DMS114 treated with DMSO at 0.1 percent for 48 hours (cell line): Measurements from ENCODE around the gene TRPM2.
"Not testable (repeated sequence)": the region's sequence is repeated elsewhere in the genome, so short reads cannot be mapped to it uniquely, and the experiment has no call there.

ENCODE experiments used
- DNase-seq: peaks from one replicate; lab custom pipeline; 2025; ENCODE audit not compliant: unreplicated experiment; lab: John Stamatoyannopoulos, UW

TRPM2 gene

GRCh38 chr21:44391345-44392091 lies 38.1 kb downstream of the TRPM2 start:
- DNase-seq = no peak

GRCh38 chr21:44392185-44392584 lies 38.8 kb downstream of the TRPM2 start:
- DNase-seq = no peak

DNA sequence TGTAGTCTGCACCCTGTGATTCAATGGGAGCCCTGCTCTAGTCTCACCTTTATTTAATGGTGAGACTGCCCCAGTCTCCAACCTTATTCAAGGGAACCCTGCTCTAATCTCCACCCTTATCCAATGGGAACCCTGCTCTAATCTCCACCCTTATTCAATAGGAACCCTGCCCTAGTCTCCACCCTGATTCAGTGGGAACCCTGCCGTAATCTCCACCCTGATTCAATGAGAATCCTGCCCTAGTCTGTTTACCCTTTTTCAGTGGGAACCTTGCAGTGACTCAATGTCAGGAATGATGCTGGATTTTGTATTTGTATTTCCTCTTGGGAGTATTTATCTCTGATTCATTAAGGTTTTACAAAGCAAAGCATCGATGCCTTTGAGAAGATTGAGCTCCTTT lies 39.5 kb downstream of the TRPM2 start:
- no peak for DNase-seq

GRCh38 chr21:44394733-44395132 lies 41.3 kb downstream of the TRPM2 start:
- no peak for DNase-seq

GRCh38 chr21:44395260-44395659 lies 41.8 kb downstream of the TRPM2 start:
- no peak for DNase-seq

DNA sequence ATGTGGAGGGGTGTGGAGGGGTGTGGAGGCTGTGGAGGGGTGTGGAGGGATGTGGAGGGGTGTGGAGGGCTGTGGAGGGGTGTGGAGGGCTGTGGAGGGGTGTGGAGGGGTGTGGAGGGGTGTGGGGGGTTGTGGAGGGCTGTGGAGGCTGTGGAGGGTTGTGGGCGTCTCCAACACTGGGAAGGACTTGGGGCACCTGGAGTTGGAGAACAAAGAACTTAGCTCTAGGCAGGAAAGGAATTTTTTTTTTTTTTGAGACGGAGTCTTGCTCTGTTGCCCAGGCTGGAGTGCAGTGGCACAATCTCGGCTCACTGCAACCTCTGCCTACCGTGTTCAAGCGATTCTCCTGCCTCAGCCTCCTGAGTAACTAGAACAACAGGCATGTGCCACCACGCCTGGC lies 43.4 kb downstream of the TRPM2 start:
- DNase-seq = not testable (repeated sequence)

DNA sequence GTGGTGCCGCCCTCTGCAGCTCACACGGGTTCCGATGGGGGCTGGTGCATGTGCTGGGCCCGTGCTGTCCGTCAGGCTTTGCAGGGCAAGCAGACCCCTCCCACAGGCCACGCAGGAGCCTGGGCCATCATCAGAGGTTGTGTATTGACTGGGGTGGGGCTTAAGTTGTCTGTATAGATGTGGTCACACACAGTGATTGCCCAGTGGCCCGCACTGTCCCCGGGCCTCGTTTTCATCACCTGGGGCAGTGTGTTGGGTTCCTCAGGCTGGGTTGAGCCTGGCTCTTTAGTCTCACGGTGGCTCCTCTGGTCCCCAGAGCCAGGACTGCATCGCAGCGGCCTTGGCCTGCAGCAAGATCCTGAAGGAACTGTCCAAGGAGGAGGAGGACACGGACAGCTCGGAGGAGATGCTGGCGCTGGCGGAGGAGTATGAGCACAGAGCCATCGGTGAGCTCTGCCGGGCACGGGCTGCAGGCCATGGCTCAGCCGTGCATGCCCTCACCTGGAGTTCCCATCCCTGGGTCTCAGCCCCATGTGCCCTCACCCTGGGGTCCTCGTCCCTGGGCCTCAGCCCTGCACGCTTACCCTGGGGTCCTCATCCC lies 44.1 kb downstream of the TRPM2 start:
- DNase-seq = no peak

- no peak for DNase-seq
Measured at GRCh38 chr21:44398499-44398898, 45.1 kb downstream of the TRPM2 start.

DNA sequence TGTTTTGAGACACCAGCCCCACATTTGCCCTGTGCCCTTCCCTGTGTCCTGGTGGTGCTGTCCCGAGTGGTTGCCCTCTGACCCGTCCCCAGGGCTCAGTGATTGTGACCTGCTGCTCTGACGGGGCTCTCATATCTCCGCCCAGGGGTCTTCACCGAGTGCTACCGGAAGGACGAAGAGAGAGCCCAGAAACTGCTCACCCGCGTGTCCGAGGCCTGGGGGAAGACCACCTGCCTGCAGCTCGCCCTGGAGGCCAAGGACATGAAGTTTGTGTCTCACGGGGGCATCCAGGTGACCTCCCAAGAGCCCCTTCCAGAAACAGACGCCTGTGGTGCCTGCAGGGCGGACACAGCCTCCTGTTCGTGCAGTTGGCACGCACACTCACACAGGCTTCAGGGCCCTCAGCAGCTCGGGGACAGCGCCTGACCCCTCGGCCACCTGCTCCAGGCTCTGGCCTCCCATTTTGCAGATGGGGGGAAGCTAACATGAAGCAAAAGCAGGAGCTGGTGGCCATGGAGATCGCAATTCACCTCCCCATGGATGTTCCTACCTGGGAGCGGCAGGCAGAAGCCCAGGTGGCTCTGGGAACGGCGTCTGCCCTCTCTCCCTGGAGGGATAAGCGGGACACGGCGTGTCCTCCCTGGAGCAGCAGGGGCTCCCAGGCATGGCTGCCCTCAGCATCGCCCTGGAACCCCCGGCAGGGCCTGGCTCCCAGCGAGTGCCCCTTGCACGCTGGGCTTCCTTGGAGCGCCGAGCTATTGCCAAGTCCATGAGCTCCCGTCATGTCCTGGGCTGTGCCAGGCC lies 45.9 kb downstream of the TRPM2 start:
- no peak for DNase-seq

DNA sequence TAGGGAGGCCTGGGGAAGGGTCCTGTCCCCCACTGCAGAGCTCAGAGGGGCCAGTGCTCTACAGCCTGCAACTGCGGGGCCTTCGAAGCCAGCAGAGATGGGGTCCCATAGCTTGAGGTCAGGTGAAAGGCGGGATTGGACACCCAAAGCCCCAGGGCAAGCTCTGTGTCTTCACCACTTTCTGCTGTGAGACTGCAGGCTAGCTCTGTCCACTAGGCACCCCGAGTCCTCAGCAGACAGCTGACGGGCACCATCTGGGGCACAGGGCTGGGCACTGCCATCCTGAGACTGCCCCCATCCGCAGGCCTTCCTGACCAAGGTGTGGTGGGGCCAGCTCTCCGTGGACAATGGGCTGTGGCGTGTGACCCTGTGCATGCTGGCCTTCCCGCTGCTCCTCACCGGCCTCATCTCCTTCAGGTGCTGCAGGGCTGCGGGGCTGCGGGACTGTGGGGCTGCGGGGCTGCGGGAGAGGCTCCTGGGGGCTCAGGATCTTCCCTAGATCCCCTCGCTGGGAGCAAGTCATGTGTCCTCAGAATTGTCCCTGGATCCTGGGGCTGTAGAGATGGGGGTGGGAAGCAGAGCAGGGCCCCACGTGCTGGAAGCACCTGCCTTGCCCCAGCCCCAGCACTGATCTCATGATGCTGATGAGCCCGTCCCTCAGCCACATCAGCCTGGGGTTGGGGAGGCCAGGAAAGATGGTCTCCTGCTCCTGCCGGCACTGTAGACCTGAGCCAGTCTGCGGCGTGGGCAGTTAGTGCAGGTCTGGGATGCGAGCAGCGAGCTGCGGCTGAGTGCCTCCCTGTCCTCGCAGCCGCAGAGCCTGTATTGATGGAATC lies 46.8 kb downstream of the TRPM2 start:
- no peak for DNase-seq

DNA sequence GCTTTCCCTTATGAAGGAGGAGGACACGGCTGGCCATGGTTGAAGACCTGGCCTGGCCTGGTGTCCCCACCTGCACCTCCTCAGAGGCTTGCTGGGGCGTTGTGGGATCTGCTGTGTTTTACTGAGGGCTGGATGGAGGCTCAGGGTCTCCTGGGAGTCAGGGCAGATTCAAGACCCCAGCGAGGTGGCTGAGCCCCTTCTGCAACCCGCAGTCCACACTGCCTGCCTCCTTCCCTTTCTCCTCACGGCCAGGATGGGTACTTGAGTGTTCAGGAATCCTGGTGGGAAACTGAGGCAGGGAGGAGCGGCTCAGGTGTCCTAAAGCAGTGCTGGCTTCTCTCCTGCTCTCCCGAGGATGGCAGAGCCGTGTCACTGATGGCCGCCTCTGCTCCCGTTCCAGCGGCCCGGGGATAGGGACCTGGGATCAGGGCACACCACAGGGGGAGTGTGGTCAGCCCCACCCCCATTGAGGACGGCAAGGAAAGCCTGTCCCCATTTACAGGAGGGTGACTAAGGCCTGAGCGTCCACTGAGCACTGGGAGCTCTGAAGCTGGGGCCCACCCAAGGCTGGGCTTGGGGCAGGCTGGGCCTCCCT lies 47.5 kb downstream of the TRPM2 start:
- DNase-seq = no peak

DNA sequence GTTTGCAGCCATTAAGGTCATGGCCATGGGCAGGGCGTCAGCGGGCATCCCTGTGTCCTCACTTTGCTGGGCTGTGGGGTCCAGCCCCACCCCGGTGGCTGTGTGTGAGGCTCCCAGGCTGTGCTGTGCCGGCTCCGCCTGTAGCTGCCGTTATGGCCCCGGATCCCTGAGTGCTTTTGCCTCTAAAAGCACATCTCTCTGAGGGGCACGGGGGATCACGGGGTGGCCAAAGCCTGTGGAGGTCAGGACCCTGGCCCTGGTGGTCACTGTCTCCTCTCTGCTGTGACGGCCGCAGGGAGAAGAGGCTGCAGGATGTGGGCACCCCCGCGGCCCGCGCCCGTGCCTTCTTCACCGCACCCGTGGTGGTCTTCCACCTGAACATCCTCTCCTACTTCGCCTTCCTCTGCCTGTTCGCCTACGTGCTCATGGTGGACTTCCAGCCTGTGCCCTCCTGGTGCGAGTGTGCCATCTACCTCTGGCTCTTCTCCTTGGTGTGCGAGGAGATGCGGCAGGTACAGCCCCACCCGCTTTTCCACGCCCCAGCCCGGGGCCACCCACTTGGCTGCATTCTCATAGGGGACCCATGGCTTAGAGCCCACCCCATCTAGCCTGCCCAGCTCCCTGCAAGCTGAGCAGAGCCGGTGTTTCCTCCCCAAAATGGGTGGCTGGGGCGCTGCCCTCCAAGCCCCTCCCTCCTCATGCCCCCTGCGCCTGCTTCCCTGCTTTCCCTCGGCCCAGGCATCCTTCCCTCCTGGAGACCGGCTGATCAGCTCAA lies 48.2 kb downstream of the TRPM2 start:
- no peak for DNase-seq

DNA sequence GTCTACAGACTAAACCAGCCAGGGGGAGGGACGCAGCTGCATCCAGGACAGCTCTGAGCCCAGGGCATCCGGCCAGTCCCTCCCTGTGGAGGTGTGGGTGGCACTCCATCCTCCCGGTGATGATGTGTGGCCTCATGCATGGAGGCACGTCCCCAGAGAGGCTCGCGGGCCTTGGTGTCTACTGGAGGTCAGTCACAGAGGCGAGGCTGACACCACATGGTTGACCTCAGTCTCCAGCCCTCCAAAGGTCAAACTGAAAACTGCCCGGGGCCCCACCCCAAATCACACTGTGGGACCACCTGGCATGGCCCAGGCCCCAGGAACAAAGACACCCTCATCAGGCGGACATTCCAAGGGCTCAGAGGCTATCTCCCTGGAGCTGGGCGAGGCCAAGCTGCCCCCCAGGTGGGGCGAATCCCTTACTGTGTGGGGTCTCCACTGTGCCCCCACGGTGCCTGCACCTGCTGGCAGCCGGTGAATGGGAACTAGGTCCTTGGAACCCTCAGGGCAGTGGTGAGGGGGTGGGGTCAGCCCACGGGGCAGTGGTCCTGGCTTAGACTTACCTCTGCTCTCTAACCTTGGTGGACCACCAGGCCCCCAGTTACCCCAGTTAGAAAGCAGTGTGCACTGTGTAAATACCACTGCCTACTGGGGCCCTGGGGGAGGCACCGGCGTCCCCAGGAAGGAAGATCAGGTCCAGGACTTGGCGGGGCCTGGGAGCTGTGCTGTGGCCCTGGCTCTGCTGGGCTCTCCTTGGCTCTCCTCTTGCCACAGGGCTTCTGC lies 49.1 kb downstream of the TRPM2 start:
- no peak for DNase-seq

DNA sequence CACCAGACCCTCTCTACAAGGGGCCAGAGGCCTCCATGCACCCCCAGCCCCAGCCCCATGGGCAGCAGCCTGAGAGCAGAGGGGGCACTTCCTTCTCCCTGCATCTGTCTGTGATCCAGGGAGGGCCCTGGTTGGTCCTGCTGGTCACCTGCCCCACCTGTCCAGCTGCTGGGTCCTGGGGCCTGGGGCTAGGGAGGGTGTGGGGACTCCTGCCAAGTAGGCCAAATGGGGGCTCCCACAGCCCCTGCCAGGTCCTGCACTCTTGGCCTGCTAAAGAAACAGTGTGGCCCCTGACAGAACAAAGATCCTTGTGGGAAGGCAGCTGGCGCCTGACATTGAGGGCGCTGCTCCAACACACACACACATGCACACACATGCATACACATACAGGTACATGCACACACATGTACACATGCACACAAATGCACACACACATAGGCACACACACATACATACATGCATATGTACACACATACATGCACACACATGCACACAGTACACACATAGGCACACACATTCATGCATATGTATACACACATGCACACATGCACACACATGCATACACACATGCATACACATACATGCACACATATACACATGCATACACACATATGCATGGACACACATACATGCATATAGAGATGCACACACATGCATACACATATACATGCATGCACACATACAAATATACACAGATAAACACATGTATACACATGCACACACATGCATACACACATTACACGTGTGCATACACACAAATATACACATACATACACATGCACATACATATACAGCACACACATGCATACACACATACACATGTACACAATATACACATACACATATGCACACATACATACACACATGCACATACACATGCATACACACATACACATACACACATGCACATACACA lies 49.9 kb downstream of the TRPM2 start:
- DNase-seq = no peak

DNA sequence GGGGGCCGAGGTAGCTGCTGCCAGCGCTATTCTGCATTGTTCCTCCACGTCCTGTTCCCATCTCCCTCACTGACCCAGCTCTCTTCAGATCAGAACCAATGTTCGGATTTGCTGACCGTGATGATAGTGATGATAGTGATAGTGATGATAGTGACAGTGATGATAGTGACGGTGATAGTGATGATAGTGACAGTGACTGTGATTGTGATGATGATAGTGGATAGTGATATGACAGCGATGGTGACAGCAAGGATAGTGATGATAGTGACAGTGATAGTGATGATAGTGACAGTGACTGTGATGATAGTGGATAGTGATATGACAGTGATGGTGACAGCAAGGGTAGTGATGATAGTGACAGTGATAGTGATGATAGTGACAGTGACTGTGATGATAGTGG lies 51.1 kb downstream of the TRPM2 start:
- DNase-seq = not testable (repeated sequence)

DNA sequence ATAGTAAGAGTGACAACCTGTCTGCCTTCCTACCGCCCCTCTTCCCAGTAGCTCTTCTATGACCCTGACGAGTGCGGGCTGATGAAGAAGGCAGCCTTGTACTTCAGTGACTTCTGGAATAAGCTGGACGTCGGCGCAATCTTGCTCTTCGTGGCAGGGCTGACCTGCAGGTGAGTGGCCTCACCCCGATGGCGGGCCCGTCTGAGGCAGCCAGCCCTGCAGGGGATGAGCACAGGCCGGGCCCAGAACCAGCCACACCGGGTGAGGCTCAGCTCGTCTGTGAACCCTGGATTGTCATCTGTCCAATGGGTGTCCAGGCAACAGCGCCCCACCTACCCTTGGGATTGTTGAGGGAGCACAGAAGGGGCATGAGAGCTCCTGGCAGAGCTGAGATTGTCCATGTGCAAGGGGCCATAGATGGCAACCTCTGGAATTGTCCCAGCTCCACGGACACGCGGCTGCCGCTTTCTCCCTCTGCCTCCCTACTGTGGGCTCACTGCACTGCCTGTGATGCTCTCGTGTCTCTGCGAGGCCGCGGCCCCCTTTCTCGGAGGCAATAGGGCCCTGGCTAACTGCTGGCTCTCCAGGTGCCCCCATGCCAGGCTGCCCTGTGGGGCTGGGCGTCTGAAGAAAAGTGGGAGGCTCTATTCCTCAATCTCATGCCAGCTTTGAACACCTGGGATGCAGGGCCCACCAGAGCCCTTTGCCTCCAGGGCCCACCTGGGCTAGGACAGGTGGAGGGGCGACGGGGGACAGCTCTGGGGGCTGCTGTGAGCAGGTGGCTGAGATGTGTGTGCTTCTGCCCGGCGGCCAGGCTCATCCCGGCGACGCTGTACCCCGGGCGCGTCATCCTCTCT lies 51.9 kb downstream of the TRPM2 start:
- no peak for DNase-seq
